ENCODE measurements around the gene ACTR3C. TPM values are rescaled to one million over a fixed set of nuclear protein-coding genes. Genes with fewer than 3 reads are reported as not detected.

ACTR3C gene
- total RNA-seq, 4 donors from 2014 or later: 5.5 to 12.3 (median 9.4) TPM

GRCh38 chr7:150365194-150365593 is 41.8 kb upstream of the ACTR3C start:
- 86 to 91% methylated on average over 10 of the region's 10 CpGs for WGBS, 2 donors
- DNase-seq (ENCODE audit: low spot score in 2 of 2): no peak
- no peak for TF ChIP-seq CTCF (IDR thresholded peaks at IDR 0.05)
- TF ChIP-seq POLR2A (IDR thresholded peaks at IDR 0.05): no peak
- H3K4me3 ChIP-seq (ENCODE audit: low read depth, poor library complexity, severe bottlenecking): no peak overlapping the region
- intact Hi-C loops (cut with DNase I; ENCODE audit: low total_unique reads): no loop called here

GRCh38 chr7:150363872-150364271 is 40.5 kb upstream of the ACTR3C start:
- no peak for DNase-seq (ENCODE audit: low spot score in 2 of 2)
- TF ChIP-seq POLR2A (IDR thresholded peaks at IDR 0.05) (no peak), CTCF (IDR thresholded peaks at IDR 0.05) (no peak)
- 78 to 91% methylated on average over 5 of the region's 5 CpGs for WGBS, 2 donors
- H3K4me3 ChIP-seq (ENCODE audit: low read depth, poor library complexity, severe bottlenecking): no peak overlapping the region
- intact Hi-C loops (cut with DNase I; ENCODE audit: low total_unique reads): no loop called here

- 88 to 90% methylated on average over 4 of the region's 4 CpGs for WGBS, 2 donors
- no peak for DNase-seq (ENCODE audit: low spot score in 2 of 2)
- intact Hi-C loops (cut with DNase I; ENCODE audit: low total_unique reads): no loop called here
- H3K4me3 ChIP-seq (ENCODE audit: low read depth, poor library complexity, severe bottlenecking): no peak overlapping the region
- no peak for TF ChIP-seq POLR2A (IDR thresholded peaks at IDR 0.05)
- no peak for TF ChIP-seq CTCF (IDR thresholded peaks at IDR 0.05)
Observed at GRCh38 chr7:150363370-150363769, 40.0 kb upstream of the ACTR3C start.

GRCh38 chr7:150361807-150362621 is 38.7 kb upstream of the ACTR3C start:
- DNase-seq (ENCODE audit: low spot score in 2 of 2): no peak
- 74 to 81% methylated on average over 18 of the region's 18 CpGs for WGBS, 2 donors
- intact Hi-C loops (cut with DNase I; ENCODE audit: low total_unique reads): no loop called here
- H3K4me3 ChIP-seq (ENCODE audit: low read depth, poor library complexity, severe bottlenecking): no peak overlapping the region
- TF ChIP-seq POLR2A (IDR thresholded peaks at IDR 0.05) (no peak), CTCF (IDR thresholded peaks at IDR 0.05) (no peak)

GRCh38 chr7:150361402-150361801 is 38.1 kb upstream of the ACTR3C start:
- H3K4me3 ChIP-seq (ENCODE audit: low read depth, poor library complexity, severe bottlenecking): no peak overlapping the region
- 76 to 79% methylated on average over 7 of the region's 7 CpGs for WGBS, 2 donors
- no peak for DNase-seq (ENCODE audit: low spot score in 2 of 2)
- no peak for TF ChIP-seq POLR2A (IDR thresholded peaks at IDR 0.05)
- intact Hi-C loops (cut with DNase I; ENCODE audit: low total_unique reads): no loop called here

- intact Hi-C loops (cut with DNase I; ENCODE audit: low total_unique reads): no loop called here
- no peak overlapping the region for H3K4me3 ChIP-seq (ENCODE audit: low read depth, poor library complexity, severe bottlenecking)
- 81 to 90% methylated on average over 5 of the region's 5 CpGs for WGBS, 2 donors
- DNase-seq (ENCODE audit: low spot score in 2 of 2): no peak
- TF ChIP-seq POLR2A (IDR thresholded peaks at IDR 0.05) (no peak), CTCF (IDR thresholded peaks at IDR 0.05) (no peak)
Observed at GRCh38 chr7:150360363-150361058, 37.2 kb upstream of the ACTR3C start.
